GM04503 (cell line): Measurements from ENCODE around the gene SLC4A8.
"Not testable (repeated sequence)": the region's sequence is repeated elsewhere in the genome, so short reads cannot be mapped to it uniquely, and the experiment has no call there.

Experiments used
- DNase-seq: peaks from one replicate; pipeline ENCODE4 v3.0.0-alpha.2; 2012; ENCODE audit warnings: low read depth

Gene SLC4A8

DNA sequence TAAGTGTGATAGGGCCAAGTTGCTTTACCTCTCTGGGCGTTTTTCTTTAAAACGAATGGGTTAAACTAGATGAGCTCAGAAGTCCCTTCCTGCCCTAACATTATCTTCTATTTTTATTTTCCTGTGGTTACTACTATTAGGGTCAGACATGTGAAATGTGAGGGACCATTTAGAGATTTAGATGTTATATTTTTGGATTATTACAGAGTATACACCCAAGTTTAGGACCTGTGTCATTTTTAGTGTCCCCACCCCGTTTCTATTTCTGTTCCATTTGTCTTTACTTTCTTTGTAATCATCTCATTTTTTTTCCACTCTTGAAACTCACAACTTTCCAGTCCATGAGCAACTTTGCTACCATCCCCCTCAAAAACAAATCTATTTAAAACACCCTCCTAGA, 56.3 kb downstream of the SLC4A8 start:
- DNase-seq, result no peak

DNA sequence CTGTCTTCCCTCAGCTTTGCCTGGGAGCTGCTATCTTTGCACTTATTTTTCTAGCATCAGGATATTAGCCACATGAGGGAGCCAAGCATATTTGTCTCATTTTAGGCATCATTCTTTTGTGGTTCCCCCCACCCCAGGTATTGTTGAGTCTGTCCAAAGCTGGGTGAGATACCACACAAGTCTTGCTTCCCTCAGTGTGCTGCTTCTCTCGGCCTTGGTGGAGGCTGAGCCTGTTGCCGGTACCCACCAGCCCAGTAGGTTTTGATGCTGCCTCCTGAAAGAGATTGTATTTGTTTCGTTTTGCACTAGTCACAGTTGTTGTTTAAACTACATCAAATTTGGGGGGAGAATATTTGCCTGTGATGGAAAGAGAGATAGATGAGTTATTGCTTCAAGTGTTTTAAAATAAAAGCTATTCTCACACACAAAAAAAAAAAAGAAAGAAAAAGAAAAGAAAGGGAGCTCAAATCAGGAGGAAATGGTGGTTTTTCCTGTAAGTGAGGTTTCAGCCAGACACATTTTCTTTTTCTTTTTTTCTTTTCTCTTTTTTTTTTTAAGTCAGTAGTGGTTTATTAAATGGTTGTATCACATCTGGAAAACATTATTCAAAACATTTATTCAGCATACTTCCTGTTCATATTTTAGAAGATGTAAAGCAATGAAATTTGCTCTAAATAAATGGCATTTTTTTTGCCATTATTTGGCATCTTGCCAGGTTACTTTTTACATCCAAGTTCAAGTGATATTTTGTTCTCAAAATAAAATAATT, 58.5 kb downstream of the SLC4A8 start:
- DNase-seq, result no peak

DNA sequence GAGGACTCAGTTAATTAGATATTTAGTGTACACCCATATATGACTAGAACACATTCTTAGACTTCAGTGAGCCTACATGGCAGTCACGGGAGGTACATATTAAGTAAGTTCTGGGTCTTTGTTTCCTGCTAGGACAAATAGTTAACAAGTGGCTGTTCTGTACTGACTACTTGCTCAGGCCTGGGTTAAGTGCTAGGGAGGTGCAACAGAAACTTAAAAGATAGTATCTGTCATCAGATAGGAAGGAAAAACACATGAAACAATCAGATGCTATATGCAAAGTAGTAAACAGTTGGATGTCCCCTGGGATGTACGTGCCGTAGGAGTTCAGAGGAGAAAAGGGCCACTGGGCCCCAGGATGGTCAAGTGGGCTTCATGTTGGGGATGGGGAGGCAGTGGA, 59.5 kb downstream of the SLC4A8 start:
- no peak for DNase-seq

DNA sequence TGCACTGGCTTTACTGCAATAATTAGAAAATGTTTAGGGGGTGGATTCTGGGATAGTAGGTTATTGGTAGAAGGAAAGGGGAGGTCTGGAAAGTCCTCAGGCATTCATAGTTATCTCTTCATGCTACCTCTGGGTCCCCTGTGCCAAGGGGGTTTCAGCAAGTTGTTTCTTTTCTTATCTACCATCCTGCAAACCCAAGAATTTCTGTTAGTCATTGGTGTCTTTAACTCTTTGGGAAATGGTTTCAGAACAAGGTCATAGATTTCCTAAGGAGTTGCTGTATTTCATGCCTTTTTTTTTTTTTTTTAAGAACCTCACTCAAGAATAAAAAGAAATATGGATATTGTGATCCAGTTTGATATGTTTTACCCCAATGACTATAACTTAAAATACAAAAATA, 63.6 kb downstream of the SLC4A8 start:
- DNase-seq, result no peak

DNA sequence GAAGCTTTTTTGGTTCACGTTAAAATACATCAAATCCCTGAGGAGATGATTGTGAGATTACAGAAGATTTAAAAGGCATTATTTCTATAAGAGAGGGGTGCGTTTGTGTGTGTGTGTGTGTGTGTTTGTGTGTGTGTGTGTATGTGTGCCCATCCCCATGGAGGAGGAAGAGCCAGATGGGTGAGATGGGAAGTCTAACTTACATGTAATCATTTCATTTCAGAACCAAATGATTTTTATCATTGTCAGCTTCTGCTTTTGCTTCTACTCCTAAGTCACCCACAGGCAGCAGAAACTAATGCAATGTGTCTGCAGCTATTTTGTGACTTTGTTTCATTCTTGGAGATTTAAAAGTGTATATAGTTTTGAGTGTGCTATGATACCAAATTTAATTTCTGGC, 68.7 kb downstream of the SLC4A8 start:
- DNase-seq, result no peak

DNA sequence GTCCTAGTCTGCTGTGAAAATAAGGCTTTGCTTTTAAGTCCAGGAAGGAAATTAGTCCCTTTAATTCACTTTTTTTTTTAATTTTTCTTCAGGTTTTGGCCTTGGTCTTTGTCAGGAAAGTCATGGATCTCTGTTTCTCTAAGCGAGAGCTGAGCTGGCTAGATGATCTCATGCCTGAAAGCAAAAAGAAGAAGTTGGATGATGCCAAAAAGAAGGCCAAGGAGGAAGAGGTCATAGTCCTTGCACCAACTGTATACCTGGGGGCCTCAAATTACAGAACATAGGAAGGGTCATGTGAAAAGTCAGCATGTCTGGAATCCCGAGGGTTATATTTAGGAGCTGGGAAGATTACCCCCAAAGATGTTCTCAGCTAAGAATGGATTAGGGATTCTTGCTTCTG, 72.3 kb downstream of the SLC4A8 start:
- DNase-seq, result no peak

DNA sequence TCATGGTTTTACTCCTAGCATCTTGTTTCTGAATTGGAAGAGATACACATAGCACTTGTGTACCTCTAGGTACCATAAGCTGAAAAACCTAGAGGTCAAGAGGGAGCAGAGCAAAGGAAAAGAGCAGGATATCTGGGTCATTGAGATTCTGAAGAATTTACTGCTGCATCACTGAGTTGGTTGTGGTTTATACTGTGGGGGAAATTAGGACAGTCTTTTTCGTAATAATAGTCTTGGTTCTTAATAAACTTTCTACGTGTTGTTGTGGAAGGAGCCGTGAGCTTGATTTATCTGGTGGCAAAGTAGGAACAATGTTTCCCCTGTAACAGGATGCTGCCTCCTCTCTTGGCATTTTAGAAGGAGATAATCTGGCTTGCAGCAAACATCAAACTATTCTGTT, 80.2 kb downstream of the SLC4A8 start:
- no peak for DNase-seq

DNA sequence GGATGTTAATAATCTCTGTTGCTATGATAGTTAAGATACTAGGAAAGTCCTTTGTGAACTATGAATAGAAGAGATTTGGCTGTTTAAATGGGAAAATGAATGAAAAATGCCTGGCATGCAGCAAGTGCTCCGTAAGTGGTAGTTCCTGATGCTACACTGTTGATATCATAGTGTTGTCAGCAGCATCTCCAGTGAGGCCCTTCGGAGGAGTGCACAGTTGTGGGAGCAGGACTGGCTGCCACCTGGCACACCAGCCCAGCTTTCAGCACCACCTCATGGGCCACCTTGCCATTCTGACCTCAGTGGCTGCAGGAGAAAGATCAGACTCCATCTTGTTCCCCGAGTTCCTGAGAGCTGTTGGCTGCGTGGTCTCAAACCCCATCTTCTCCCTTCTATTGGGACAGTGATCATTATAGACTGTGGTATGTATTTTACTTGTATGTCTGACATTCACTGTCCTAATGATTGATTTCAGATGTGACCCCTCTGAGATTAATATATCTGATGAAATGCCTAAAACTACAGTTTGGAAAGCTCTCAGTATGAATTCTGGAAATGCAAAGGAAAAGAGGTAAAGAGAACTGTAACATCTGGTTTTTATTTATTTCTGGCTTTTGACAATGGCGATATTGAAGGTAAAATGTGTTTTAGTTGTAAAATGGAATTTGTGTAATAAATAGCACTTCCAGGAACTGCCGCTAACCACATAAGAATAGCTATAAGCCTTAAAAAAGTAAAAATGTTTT, 80.9 kb downstream of the SLC4A8 start:
- no peak for DNase-seq

DNA sequence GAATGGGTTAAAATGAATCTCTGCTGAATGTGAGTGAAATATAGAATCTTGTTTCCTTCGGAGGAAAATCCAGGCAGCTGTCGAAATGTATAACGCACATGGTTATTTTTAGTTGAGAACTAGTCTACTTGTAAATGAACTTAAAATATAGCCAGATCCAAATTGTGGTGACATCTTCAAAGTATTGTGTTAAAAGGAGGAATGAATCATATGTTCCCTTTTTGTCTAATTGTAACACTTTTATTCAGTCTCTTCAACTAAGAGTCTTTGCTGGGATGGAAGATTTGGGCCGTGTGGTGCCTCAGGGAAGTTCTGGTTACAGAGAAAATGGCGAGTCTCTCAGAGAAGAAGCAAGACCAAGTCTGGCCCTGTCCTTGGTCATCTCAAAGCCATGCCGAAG, 82.5 kb downstream of the SLC4A8 start:
- DNase-seq, result no peak

GRCh38 chr12:51508285-51508684, 83.7 kb downstream of the SLC4A8 start:
- no peak for DNase-seq

- DNase-seq, result no peak
Observed at GRCh38 chr12:51511546-51512260, 87.1 kb downstream of the SLC4A8 start.

DNA sequence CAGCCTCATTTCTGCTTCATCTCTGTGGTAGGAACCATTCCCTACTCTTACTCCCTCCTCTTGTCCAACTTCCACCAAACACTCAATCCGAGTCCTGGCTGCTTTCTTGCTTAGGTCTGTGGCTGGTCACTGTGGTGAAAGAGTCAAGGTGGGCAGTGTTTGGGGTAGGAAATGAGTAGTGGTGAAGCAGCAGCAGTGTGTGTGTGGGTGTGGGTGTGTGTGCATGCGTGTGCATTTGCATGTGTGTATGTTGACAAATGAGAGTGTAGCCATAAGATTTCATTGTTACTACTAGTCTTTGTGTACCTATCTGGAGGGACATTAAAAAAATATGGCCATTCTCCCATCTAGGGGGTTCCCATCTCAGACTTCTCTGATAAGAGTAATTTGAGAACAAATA, 87.8 kb downstream of the SLC4A8 start:
- no peak for DNase-seq

- DNase-seq, result not testable (repeated sequence)
Observed at GRCh38 chr12:51515037-51515436, 90.4 kb downstream of the SLC4A8 start.

DNA sequence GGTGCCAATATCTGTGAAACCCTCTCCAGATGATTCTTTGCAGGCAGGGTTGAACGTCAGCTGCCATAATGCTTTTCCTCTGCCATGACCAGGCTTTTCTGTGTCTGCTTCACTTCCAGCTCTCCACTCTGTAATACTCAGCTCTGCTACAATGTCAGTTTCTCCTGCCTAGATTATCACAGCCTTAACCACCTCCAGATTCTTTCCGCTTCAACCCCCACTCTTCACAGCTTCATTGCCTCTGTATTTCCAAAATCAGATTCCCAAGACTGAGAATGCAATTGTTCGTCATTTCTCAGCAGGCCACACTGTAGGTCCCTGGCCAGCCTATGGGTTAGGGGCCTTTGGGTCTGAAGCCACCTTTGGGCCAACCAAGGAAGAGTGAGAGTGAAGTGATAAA, 92.7 kb downstream of the SLC4A8 start:
- no peak for DNase-seq

- DNase-seq, result no peak
Observed at GRCh38 chr12:51517800-51518199, 93.2 kb downstream of the SLC4A8 start.

- no peak for DNase-seq
Observed at GRCh38 chr12:51519755-51520154, 95.1 kb downstream of the SLC4A8 start.

- no peak for DNase-seq
Observed at GRCh38 chr12:51520576-51521325, 96.1 kb downstream of the SLC4A8 start.

GRCh38 chr12:51521554-51522276, 97.1 kb downstream of the SLC4A8 start:
- DNase-seq, result no peak

GRCh38 chr12:51522696-51523095, 98.1 kb downstream of the SLC4A8 start:
- DNase-seq, result no peak

DNA sequence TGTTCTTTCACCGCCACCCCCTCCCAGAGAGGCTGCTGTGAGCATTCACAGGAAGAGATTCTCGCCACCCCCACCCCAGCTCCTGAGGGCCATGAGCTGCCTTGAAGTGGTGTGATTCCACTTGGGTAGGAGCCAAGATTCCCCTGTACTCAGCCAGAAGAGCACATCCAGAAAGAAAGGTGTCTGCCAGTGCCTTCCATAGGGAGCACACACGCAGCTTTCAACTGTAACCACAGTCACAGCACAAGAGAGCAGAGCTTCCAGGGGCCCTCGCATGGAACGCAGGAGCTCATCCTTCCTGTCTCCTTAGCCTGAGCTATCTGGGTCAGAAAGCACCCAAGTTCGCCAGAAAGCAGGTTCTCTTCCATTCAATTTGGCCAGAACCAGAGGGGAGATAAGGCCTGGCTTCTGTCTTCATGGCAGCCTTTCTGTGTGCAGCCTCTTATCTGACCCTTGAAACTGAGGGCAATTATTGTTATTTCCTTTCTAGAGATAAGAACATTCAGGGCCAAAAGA, 99.8 kb downstream of the SLC4A8 start:
- no peak for DNase-seq

DNA sequence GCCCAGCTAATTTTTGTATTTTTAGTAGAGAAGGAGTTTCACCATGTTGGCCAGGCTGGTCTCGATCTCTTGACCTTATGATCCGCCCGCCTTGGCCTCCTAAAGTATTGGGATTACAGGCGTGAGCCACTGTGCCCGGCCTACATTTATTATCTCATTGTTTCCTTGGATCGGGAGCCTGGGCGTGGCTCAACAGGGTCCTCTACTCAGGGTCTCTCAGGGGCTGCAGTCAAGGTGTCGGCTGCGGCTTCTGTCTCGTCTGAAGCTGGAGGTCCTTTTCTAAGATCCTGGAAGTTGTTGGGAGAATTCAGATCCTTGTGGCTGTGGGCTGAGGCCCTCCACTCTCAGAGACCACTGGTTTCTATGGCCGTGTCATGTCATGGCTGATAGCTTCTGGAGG, 100.9 kb downstream of the SLC4A8 start:
- DNase-seq, result no peak
